Stimulated activated naive CD4-positive, alpha-beta T cell (primary cell): ENCODE measurements around the gene HGD.

Source experiments
- DNase-seq, 6 experiments: peaks; one replicate each; lab custom pipeline; 2025; lab: John Stamatoyannopoulos, UW

The HGD gene

DNA sequence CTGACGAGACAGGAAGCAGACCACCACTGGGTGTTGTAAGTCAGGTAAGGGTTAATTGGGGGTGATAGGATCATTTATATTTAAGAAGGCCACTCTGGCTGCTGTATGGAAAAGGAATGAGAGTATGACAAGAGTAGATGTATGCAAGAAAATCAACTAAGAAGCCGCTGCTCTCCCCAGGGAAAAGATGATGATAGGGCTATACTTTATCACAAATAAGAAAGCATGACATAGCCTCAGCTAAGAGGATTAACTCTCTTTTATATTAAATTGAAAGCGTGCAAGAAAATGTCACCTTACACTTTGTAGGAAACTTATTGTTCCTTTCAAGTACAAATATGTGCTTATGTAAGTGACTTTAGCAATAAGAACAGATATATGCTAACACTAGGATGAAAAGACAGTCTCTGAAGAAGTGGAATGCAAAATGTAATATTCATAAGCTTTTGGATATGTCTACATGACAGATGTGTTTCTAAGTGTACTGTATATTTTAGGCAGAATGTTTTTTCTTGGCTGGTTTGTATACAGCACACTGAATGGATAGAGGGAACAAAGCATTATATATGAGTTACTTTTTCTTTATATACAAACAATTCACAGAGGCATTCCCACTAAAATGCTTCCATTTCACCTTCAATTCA is 94.6 kb downstream of the HGD start:
- DNase-seq: no peak
